SU-DHL-6 (cell line): ENCODE measurements around the gene LRP6.

Experiments
- EZH2phosphoT487 ChIP-seq: fragments of 200-600 bp; sonication (generic), shearing (Covaris generic); conservative IDR thresholded peaks from 2 replicates; pipeline ENCODE4 v1.6.1; 2018; ENCODE audit warnings: mild to moderate bottlenecking, antibody characterized with exemption, low read length, moderate library complexity, mixed read lengths
- TF ChIP-seq, protein P1 (sequence below): fragments of 200-600 bp; sonication (generic); IDR thresholded peaks from one replicate; pipeline ENCODE4 v1.5.1; 2017; ENCODE audit warnings: antibody characterized with exemption, mild to moderate bottlenecking, low read length, moderate library complexity; ENCODE audit not compliant: insufficient read depth, poor library complexity, severe bottlenecking

- TF ChIP-seq, protein P1, sequence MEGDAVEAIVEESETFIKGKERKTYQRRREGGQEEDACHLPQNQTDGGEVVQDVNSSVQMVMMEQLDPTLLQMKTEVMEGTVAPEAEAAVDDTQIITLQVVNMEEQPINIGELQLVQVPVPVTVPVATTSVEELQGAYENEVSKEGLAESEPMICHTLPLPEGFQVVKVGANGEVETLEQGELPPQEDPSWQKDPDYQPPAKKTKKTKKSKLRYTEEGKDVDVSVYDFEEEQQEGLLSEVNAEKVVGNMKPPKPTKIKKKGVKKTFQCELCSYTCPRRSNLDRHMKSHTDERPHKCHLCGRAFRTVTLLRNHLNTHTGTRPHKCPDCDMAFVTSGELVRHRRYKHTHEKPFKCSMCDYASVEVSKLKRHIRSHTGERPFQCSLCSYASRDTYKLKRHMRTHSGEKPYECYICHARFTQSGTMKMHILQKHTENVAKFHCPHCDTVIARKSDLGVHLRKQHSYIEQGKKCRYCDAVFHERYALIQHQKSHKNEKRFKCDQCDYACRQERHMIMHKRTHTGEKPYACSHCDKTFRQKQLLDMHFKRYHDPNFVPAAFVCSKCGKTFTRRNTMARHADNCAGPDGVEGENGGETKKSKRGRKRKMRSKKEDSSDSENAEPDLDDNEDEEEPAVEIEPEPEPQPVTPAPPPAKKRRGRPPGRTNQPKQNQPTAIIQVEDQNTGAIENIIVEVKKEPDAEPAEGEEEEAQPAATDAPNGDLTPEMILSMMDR, result no peak
- TF ChIP-seq EZH2phosphoT487, result no peak
Observed at GRCh38 chr12:12108441-12109058, 158.3 kb downstream of the LRP6 start.
